ENCODE measurements around the gene TDRD12.
A peak's percentile ranks its signal among the peaks of the same experiment; 100 is the strongest.
"Not testable (repeated sequence)": the region's sequence is repeated elsewhere in the genome, so short reads cannot be mapped to it uniquely, and the experiment has no call there.

The TDRD12 gene

GRCh38 chr19:32693151-32694108, 26.1 kb upstream of the TDRD12 start:
- DNase-seq (ENCODE audit: low read depth, low spot score) = not testable (repeated sequence)

- not testable (repeated sequence) for DNase-seq (ENCODE audit: low read depth, low spot score)
Observed at GRCh38 chr19:32694316-32694715, 25.3 kb upstream of the TDRD12 start.

DNA sequence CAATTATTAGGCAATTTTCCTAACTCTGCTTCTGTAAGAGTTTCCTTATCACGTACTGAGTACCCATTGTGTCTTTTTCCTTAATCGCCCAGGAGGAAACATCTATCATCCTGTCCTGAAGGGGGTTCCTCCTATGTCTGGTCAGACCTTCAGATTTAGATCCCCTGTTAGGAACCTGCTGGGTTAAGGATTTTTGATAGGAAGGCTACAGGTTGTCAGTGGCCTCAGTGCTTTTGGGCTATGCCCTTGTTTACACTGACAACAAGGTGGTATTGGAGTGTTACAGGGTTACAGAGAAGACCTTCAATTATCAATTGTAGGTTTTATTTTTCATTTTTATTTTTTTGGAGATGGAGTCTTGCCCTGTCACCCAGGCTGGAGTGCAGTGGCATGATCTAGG, 24.7 kb upstream of the TDRD12 start:
- not testable (repeated sequence) for DNase-seq (ENCODE audit: low read depth, low spot score)

- DNase-seq (ENCODE audit: low read depth, low spot score) = not testable (repeated sequence)
Observed at GRCh38 chr19:32695506-32695905, 24.1 kb upstream of the TDRD12 start.

DNA sequence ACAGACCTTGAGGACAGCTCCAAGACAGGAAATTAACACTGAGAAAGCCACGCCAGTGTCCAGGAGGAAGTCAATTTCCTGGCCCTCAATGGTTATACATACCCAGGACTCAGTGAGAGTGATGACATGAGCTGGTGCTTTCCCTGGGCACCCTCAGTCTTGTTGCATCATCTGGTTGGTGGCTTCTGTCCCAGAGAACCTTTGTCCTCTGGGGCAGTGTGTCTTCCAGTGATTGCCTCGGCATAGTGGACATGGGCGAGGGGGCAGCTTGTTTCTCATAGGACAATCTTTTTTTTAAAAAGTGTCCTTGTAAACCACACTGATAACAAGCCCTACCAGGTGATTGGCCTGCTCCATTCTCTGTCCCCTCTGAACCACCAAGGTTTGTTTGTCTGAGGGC, 22.8 kb upstream of the TDRD12 start:
- DNase-seq (ENCODE audit: low read depth, low spot score) = not testable (repeated sequence)

DNA sequence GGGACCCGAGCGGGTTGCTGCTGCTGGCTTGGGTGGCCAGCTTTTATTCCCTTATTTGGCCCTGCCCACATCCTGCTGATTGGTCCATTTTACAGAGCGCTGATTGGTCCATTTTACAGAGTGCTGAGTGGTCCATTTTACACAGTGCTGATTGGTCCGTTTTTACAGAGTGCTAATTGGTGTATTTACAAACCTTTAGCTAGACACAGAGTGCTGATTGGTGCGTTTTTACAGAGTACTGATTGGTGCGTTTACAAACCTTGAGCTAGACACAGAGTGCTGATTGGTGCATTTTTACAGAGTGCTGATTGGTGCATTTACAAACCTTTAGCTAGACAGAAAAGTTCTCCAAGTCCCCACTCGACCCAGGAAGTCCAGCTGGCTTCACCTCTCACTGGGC, 19.4 kb upstream of the TDRD12 start:
- not testable (repeated sequence) for DNase-seq (ENCODE audit: low read depth, low spot score)

DNA sequence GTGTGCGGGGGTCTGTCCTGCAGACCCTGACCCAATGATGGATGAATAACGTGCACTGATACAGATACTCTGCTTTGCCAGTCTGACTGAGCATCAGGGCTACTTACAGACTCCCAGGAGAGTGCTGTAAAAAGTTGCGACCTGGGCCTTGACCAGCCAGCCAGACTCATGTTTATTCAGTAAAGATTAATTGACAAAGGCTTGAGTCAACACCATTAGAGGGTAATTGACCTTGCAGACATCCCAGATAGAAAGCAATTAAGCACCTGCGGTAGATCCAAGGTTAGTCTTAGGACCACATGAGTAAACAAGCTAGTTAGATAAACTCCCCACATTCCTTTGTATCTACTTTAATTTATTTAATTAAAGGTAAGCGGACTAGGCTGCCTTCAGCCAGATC, 17.6 kb upstream of the TDRD12 start:
- DNase-seq (ENCODE audit: low read depth, low spot score) = no peak

DNA sequence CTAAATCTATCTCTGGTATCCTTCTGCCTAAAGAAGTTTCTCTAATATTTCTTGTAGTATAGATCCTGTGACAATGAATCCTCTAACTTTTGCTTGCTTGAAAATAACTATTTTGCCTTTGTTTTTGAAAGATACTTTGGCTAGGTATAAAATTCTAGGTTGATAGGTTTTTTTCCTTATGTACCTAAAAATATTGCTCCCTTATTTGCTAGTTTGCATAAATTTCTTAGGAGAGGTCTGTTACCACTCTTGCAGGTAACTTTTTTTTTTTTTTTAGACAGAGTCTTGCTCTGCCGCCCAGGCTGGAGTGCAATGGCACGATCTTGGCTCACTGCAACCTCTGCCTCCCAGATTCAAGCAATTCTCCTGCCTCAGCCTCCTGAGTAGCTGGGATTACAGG, 15.6 kb upstream of the TDRD12 start:
- not testable (repeated sequence) for DNase-seq (ENCODE audit: low read depth, low spot score)

DNA sequence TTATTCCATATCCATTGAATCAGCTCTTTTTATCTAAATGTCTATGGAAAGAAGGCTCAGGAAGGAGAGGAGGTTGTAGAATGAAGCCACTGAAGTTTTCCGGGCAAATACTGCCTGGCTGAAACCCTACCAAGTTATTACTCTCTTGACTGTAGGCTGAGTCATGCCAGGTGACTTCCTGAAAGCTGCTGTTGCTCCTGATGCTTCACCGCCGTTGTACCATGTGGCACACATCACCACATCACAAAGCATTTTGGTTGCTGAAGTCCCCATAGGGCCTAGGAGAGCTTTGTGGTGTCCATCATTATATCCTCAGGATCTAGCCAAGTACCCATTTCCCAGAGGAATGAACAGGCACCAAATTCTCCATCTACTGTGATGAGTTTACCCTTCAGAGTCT, 11.1 kb upstream of the TDRD12 start:
- DNase-seq (ENCODE audit: low read depth, low spot score) = no peak

- no peak for DNase-seq (ENCODE audit: low read depth, low spot score)
Observed at GRCh38 chr19:32709032-32709431, 10.5 kb upstream of the TDRD12 start.

DNA sequence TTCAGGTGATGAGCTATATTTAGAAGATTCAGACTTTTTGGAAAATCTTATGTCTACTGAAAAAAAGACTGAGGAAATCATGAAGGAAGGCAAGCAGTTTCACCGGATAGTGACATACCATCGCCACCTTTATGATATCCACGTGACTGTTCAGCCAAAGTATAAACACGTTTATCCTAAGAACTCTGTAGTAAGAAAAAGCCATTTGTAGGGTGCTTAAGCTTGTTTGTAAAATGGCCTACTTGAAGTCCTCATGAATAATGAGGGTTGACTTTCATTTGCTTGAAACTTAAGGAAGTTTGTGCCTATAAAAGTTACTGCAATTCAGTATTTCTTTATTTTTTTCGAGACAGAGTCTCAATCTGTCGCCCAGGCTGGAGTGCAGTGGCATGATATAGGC, 7.8 kb upstream of the TDRD12 start:
- no peak for DNase-seq (ENCODE audit: low read depth, low spot score)

- DNase-seq (ENCODE audit: low read depth, low spot score) = not testable (repeated sequence)
Observed at GRCh38 chr19:32716203-32716602, 3.4 kb upstream of the TDRD12 start.

- DNase-seq (ENCODE audit: low read depth, low spot score) = no peak
Observed at GRCh38 chr19:32717496-32717895, 2.1 kb upstream of the TDRD12 start.

DNA sequence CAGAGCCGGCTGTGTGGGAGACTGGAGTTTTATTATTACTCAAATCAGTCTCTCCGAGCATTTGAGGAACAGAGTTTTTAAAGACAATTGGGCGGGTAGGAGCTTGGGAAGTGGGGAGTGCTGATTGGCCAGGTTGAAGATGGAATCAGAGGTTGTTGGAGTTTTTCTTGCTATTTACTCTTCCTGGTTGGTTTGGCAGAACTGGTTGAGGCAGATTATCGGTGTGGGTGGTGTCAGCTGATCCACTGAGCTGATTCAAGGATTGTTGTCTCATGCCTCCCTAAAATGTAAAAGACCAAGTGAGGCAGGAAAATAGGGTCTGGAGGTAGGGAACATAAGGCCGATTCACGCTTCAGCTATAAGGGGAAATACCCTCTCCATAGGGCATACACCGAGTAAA, 1.3 kb upstream of the TDRD12 start:
- peak; percentile 28 for DNase-seq (ENCODE audit: low read depth, low spot score)

DNA sequence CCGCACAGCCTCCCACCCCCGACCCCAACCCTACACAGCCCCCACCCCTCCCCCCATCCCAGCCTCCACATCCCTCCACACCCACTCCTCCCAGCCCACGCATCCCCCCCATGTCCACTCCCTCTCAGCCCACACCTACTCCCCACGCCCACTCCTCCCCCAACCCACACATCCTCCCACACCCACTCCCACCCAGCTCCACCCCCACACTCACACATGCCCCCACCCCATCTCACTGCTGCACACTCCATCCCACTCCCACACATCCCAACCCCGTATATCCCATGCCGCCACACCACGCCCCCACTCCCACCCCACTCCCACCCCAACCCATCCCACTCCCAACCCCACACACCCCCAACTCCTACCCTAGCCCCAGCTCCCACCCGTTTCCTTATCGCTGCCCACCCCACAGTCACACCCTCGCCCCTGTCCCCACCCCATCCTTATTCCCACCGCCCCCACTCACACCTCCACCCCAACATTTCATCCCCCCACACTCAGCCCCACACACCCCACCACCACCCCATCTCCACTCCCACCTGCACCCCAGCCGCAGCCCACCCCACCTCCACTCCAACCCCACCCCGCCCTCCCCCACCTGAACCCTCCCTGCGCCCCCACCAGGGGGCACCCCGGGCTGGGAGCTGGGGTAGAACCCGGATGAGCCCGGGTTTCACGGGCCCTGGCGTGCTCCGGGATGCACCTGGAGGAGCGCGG, 809 bp downstream of the TDRD12 start:
- no peak for DNase-seq (ENCODE audit: low read depth, low spot score)

DNA sequence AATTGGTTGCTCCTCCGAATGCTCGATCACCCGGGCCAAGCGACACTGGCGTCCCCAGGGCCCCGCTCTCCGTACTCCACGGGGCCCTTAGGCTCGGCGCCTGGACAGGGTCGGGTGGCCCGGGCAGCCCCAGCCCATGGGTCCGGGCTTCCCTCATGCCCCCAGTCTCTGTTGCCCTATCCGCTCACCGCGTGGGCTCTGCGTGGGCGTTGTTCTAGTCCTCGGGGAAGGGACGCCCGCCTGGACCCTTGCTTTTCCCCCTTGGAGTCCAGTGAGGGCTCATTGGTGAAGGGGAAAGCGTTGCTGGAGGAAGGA, 1.3 kb downstream of the TDRD12 start:
- no peak for DNase-seq (ENCODE audit: low read depth, low spot score)

DNA sequence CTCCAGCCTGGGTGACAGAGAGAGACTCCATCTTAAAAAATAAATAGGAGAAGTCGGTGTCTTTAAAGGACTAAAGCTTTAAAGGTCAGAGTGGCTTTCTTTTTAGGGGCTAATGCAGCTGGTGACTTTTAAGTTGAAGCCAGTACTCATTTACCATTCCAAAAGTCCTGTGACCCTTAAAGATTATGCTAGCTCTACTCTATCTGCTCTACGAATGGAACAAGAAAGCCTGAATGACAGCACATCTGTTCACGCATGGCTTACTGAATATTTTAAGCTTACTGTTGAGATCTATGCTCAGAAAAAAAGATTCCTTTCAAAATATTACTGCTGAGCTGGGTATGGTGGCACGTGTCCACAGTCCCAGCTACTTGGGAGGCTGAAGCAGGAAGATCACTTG, 16.4 kb downstream of the TDRD12 start:
- no peak for DNase-seq (ENCODE audit: low read depth, low spot score)

DNA sequence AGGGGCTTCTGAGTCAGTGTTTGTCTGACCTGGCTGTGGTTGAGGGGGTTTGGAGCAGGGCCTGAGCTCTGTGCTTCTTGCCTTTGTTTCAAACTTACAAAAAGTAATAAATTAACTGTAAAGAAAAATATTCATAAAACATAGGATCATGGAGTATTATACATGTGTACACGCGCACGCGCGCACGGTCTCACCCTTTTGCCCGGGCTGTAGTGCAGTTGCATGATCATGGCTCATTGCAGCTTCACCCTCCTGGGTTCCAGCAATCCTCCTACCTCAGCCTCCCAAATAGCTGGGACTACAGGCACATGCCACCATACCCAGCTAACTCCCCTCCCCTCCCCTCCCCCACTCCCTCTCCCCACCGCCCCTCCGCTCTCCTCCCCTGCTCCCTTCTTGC, 23.5 kb downstream of the TDRD12 start:
- DNase-seq (ENCODE audit: low read depth, low spot score) = no peak

DNA sequence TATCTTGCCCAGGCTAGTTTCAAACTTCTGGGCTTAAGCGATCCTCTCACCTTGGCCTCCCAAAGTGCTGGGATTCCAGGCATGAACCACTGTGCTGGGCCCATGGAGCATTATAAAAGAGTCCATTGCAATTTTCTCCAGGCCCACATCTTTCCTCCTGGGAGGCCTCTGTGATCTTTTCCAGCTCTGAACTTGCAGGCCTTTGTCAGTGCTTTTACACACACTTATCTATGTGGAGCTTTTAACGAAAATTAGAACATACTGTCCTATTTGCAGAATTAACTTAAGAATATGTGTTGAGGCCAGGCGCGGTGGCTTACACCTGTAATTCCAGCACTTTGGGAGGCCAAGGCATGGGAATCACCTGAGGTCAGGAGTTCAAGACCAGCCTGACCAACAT, 23.9 kb downstream of the TDRD12 start:
- DNase-seq (ENCODE audit: low read depth, low spot score) = no peak

DNA sequence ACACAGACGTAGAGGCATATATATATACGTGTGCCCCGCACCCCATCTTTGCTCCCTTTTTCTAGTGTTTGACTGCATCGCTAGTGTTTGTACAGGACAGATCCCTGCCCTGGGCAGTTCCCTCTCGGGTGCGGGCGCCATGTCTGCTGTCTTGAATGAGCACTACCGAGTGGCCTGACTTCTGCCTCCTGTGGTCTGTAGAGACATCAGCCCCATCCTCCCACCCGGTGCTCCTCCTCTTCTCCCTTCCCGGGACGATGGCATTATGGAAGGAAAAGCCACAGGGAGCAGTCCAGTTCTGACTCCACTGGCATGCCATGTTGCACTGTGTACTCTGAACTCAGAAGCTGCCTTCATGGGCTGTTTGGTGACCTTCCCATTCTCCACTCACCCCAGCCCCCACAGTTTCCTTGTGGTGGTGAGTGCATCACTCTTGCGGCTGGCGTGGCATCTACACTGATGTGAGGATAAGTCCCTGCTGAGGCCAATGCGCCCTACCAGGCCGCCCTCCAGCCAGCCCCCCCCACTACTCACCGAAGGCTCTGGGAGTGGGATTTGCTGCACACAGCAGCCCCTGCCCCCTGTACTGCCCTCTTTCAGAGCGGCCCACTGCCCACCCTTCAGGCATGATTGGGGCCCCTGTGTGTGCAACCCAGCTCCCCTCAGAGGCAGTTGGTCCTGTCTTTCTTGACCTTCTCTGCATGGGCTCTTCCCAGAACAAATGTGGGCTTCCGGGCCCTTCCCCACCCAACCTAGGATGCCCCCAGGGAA, 25.2 kb downstream of the TDRD12 start:
- no peak for DNase-seq (ENCODE audit: low read depth, low spot score)

- DNase-seq (ENCODE audit: low read depth, low spot score) = not testable (repeated sequence)
Observed at GRCh38 chr19:32745594-32746251, 26.2 kb downstream of the TDRD12 start.
